K562 (cell line): ENCODE results near the gene SYF2. TPM values are rescaled to one million over a fixed set of nuclear protein-coding genes. Genes with fewer than 3 reads are reported as not detected.

ENCODE experiments used
- CBX5 ChIP-seq: IDR thresholded peaks from 2 replicates; pipeline ENCODE4 v1.6.1; 2014; ENCODE audit warnings: low read depth, borderline replicate concordance
- COPS2 ChIP-seq: fragments of 450-650 bp; conservative IDR thresholded peaks from 2 replicates; pipeline ENCODE4 v1.6.1; 2016; ENCODE audit warnings: mild to moderate bottlenecking, moderate library complexity
- CREBBP ChIP-seq: IDR thresholded peaks from one replicate; pipeline ENCODE4 v1.6.1; 2012; ENCODE audit warnings: low read depth, mild to moderate bottlenecking, control low read depth, inconsistent platforms, low read length
- DACH1 ChIP-seq: fragments of 450-650 bp; IDR thresholded peaks from 2 replicates; pipeline ENCODE4 v1.6.1; 2018; ENCODE audit not compliant: partially characterized antibody
- HDAC8 ChIP-seq: fragments of 450-650 bp; IDR thresholded peaks from 2 replicates; pipeline ENCODE4 v1.6.1; 2016; ENCODE audit warnings: mild to moderate bottlenecking, missing genetic modification characterization, moderate library complexity, missing compliant biosample characterization
- HEY1 ChIP-seq: fragments of 250-450 bp; sonication (Bioruptor Pico); IDR thresholded peaks from 2 replicates; pipeline ENCODE4 v1.5.0; 2020; ENCODE audit warnings: mild to moderate bottlenecking, moderate library complexity, borderline replicate concordance
- MIER1 ChIP-seq: fragments of 450-650 bp; IDR thresholded peaks from 2 replicates; pipeline ENCODE4 v1.6.1; 2016; ENCODE audit warnings: antibody characterized with exemption, mild to moderate bottlenecking, low read depth
- NCOA2 ChIP-seq, 2 experiments: fragments of 450-650 bp; IDR thresholded peaks; 2 replicates each; pipeline ENCODE4 v1.6.1; 2018; ENCODE audit warnings: mild to moderate bottlenecking in 2 of 2, moderate library complexity in 1 of 2; ENCODE audit not compliant: partially characterized antibody in 2 of 2
- NR0B1 ChIP-seq: fragments of 450-650 bp; IDR thresholded peaks from one replicate; pipeline ENCODE4 v1.6.1; 2018; ENCODE audit warnings: mild to moderate bottlenecking, moderate library complexity; ENCODE audit not compliant: partially characterized antibody
- NR1H2 ChIP-seq: sonication (generic); formaldehyde crosslinking; IDR thresholded peaks from 2 replicates; pipeline ENCODE4 v1.4.0; 2020; ENCODE audit warnings: mild to moderate bottlenecking, missing genetic modification reagents
- SRSF9 ChIP-seq: fragments of 200-400 bp; formaldehyde crosslinking; IDR thresholded peaks from 2 replicates; pipeline ENCODE4 v1.6.1; 2017; ENCODE audit warnings: low read depth, low read length, borderline replicate concordance
- ZBTB12 ChIP-seq: fragments of 250-450 bp; sonication (Bioruptor Pico); IDR thresholded peaks from 2 replicates; pipeline ENCODE4 v1.4.0; 2020
- ZBTB17 ChIP-seq: fragments of 450-650 bp; formaldehyde crosslinking; IDR thresholded peaks from 2 replicates; pipeline ENCODE4 v1.4.0; 2020; ENCODE audit warnings: mild to moderate bottlenecking
- ZBTB49 ChIP-seq: sonication (generic); formaldehyde crosslinking; IDR thresholded peaks from 2 replicates; pipeline ENCODE4 v1.8.0; 2022; ENCODE audit warnings: missing genetic modification reagents, mild to moderate bottlenecking, borderline replicate concordance
- ZEB2 ChIP-seq: fragments of 450-650 bp; IDR thresholded peaks from 2 replicates; pipeline ENCODE4 v1.6.1; 2016
- ZFPM2 ChIP-seq: fragments of 250-450 bp; sonication (Bioruptor Pico); IDR thresholded peaks from 2 replicates; pipeline ENCODE4 v1.5.1; 2022; ENCODE audit warnings: mild to moderate bottlenecking
- ZNF140 ChIP-seq: fragments of 250-450 bp; sonication (Bioruptor Pico); IDR thresholded peaks from 2 replicates; pipeline ENCODE4 v1.8.0; 2021; ENCODE audit warnings: moderate library complexity, mild to moderate bottlenecking, inconsistent platforms
- ZNF584 ChIP-seq: fragments of 200-800 bp; sonication (Bioruptor generic); IDR thresholded peaks from 2 replicates; pipeline ENCODE4 v1.6.1; 2016; ENCODE audit warnings: low read depth, mild to moderate bottlenecking, missing genetic modification characterization, missing compliant biosample characterization
- ZNF644 ChIP-seq: fragments of 200-800 bp; sonication (Bioruptor generic); IDR thresholded peaks from 2 replicates; pipeline ENCODE4 v1.6.1; 2016; ENCODE audit warnings: low read depth, missing genetic modification characterization, missing compliant biosample characterization
- ZNF717 ChIP-seq: fragments of 250-450 bp; sonication (Bioruptor Pico); IDR thresholded peaks from 2 replicates; pipeline ENCODE4 v1.5.0; 2021
- ZSCAN29 ChIP-seq: fragments of 450-650 bp; IDR thresholded peaks from 2 replicates; pipeline ENCODE4 v1.6.1; 2017
- polyA plus RNA-seq, 8 experiments: library from polyadenylated mRNA; depleted of rRNA in 4 of 8; stranded (reverse) in 5 of 8; unstranded in 3 of 8; fragments of >200 nt; fragmentation: Nextera tagmentation in 2 of 8; fragmentation: Illumina TruSeq in 1 of 8; extraction: Ambion mirVana in 2 of 8; extraction: Trizol in 1 of 8; gene quantifications; 2 replicates each; pipeline versions ENCODE4 v1.2.1 to v1.2.3, GENCODE V29; 2011 to 2014; ENCODE audit warnings: inconsistent platforms in 1 of 8, missing spikeins in 1 of 8
- total RNA-seq, 7 experiments: library from RNA; depleted of rRNA in 6 of 7; stranded (reverse); fragments of >200 nt in 6 of 7; fragmentation: Illumina TruSeq in 2 of 7; extraction: Trizol in 2 of 7; gene quantifications; 2 replicates each; pipeline versions ENCODE4 v1.2.1 to v1.2.3, GENCODE V29; 2011 to 2021; ENCODE audit warnings: low replicate concordance in 1 of 7
- TF ChIP-seq, protein P1 (sequence below), 2 experiments: IDR thresholded peaks; 2 replicates each; pipeline ENCODE4 v1.6.1; 2012; ENCODE audit warnings: improper control_type of control experiment in 2 of 2, low read depth in 2 of 2, low read length in 2 of 2, borderline replicate concordance in 1 of 2

Gene SYF2
- total and polyA plus RNA-seq, 9 of the 15 experiments (the other 6 are each of a cell fraction or from before 2014, with no cell fraction given) = 20.9 to 69.0 (median 43.2) TPM

DNA sequence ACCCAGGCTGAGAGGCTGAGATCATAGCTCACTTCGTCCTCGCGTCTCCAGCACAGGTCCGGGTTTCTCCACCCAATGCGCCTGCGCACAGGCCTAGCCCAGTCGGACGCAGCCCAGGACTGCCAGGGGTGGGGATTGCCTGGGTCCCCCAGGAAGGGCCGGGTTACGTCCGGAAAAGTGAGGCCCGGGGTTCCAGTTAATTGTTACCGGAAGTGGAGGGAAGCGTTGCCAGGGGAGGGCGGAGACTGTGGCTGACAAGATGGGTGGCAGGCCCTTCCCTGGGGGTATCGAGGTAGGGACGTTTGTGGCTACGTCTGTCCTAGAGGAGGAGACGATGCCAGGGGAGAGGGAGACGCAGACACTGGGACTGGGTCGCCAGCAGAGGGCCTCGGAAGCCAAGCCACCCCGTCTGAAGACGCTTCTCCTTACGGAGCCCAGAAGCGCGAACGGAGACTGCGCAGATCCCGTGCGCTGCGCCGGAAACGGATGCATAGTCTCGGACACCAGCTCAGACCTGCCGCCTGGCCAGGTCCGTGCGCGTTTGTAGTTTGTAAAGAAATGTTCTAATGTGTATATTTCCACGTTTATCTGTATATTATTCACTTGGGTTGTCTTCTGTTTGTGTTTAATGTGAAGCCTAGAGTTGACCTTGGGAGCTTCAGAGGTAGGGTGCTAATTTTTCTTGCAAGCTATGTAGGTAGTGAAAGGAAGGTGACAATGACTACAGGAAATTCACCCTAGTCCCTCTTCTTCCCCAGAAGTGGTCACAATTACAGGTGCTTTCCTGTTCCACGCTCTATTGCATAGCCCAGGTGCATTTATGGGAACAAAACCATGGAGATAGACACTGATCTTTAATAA lies 7.6 kb upstream of the SYF2 start (continued):
- TF ChIP-seq DACH1 = no peak
- TF ChIP-seq ZNF644 (tag) = no peak
- peak; percentile 69; the same call in 1 of the 2 replicates for TF ChIP-seq ZEB2
- TF ChIP-seq ZNF584 (CRISPR knock-in tag) = no peak
- peak; percentile 43; the same call in 1 of the 2 replicates for TF ChIP-seq CBX5
- TF ChIP-seq NR0B1 = no peak
- no peak for TF ChIP-seq NCOA2 (IDR thresholded peaks at IDR 0.05; ENCODE audit: partially characterized antibody in 2 of 2)
- TF ChIP-seq, protein P1, sequence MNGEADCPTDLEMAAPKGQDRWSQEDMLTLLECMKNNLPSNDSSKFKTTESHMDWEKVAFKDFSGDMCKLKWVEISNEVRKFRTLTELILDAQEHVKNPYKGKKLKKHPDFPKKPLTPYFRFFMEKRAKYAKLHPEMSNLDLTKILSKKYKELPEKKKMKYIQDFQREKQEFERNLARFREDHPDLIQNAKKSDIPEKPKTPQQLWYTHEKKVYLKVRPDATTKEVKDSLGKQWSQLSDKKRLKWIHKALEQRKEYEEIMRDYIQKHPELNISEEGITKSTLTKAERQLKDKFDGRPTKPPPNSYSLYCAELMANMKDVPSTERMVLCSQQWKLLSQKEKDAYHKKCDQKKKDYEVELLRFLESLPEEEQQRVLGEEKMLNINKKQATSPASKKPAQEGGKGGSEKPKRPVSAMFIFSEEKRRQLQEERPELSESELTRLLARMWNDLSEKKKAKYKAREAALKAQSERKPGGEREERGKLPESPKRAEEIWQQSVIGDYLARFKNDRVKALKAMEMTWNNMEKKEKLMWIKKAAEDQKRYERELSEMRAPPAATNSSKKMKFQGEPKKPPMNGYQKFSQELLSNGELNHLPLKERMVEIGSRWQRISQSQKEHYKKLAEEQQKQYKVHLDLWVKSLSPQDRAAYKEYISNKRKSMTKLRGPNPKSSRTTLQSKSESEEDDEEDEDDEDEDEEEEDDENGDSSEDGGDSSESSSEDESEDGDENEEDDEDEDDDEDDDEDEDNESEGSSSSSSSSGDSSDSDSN (IDR thresholded peaks at IDR 0.05; ENCODE audit: borderline replicate concordance in 1 of 2, low read depth in 2 of 2, low read length in 2 of 2) = no peak; a peak in 2 of 4 replicates
- no peak for TF ChIP-seq CREBBP
- no peak for TF ChIP-seq ZFPM2
- no peak for TF ChIP-seq ZBTB49 (CRISPR knock-in tag)
- TF ChIP-seq NR1H2 (CRISPR knock-in tag) = no peak
- TF ChIP-seq HEY1 (CRISPR knock-in tag) = no peak
- TF ChIP-seq ZSCAN29 = 0 out of 2 replicates have a peak, but pooled peaks have one; percentile 29
- TF ChIP-seq ZNF717 (CRISPR knock-in tag) = 0 out of 2 replicates have a peak, but pooled peaks have one; percentile 63
- TF ChIP-seq COPS2 = no peak
- TF ChIP-seq HDAC8 (tag) = no peak
- TF ChIP-seq MIER1 = no peak
- peak; percentile 34; the same call in 1 of the 2 replicates for TF ChIP-seq ZBTB12 (CRISPR knock-in tag)
- TF ChIP-seq ZBTB17 (CRISPR knock-in tag) = peak; percentile 72
- TF ChIP-seq SRSF9 = no peak
- no peak for TF ChIP-seq ZNF140 (CRISPR knock-in tag)
